H9 (cell line): ENCODE results near the gene MYOM1. TPM values are rescaled to one million over a fixed set of nuclear protein-coding genes. Genes with fewer than 3 reads are reported as not detected.

Experiments used
- DNase-seq: peaks from one replicate; pipeline ENCODE4 v3.0.0-alpha.2; 2017
- H2AFZ ChIP-seq: one replicate; pipeline ENCODE4 v1.6.1; 2013; ENCODE audit warnings: mild to moderate bottlenecking, low read length, control low read depth, moderate library complexity
- H2AK5ac ChIP-seq: 2 replicates; pipeline ENCODE4 v1.6.1; 2013; ENCODE audit warnings: low read length, control low read depth, mixed read lengths; ENCODE audit not compliant: insufficient read length
- H2BK120ac ChIP-seq: one replicate; pipeline ENCODE4 v1.6.1; 2013; ENCODE audit warnings: low read depth, mild to moderate bottlenecking, low read length, control low read depth, inconsistent platforms; ENCODE audit not compliant: poor library complexity, severe bottlenecking
- H2BK12ac ChIP-seq: 2 replicates; pipeline ENCODE4 v1.6.1; 2013; ENCODE audit warnings: low read length, control low read depth, mixed read lengths, low read depth; ENCODE audit not compliant: insufficient read length
- H2BK15ac ChIP-seq: 2 replicates; pipeline ENCODE4 v1.6.1; 2013; ENCODE audit warnings: low read depth, low read length, control low read depth
- H2BK20ac ChIP-seq: one replicate; pipeline ENCODE4 v1.6.1; 2013; ENCODE audit warnings: low read depth, mild to moderate bottlenecking, low read length, control low read depth, inconsistent platforms; ENCODE audit not compliant: poor library complexity, severe bottlenecking
- H2BK5ac ChIP-seq: 2 replicates; pipeline ENCODE4 v1.6.1; 2013; ENCODE audit warnings: low read length, control low read depth, mixed read lengths; ENCODE audit not compliant: insufficient read length
- H3K14ac ChIP-seq: 2 replicates; pipeline ENCODE4 v1.6.1; 2013; ENCODE audit warnings: low read length, control low read depth; ENCODE audit not compliant: insufficient read depth
- H3K18ac ChIP-seq: 2 replicates; pipeline ENCODE4 v1.6.1; 2013; ENCODE audit warnings: low read depth, mild to moderate bottlenecking, mixed read lengths, low read length, control low read depth; ENCODE audit not compliant: insufficient read length
- H3K23ac ChIP-seq: 2 replicates; pipeline ENCODE4 v1.6.1; 2013; ENCODE audit warnings: low read length, control low read depth, mixed read lengths, low read depth; ENCODE audit not compliant: insufficient read length
- H3K23me2 ChIP-seq: 2 replicates; pipeline ENCODE4 v1.6.1; 2013; ENCODE audit warnings: low read depth, mild to moderate bottlenecking, mixed read lengths, low read length, control low read depth; ENCODE audit not compliant: insufficient read length, poor library complexity, severe bottlenecking
- H3K27ac ChIP-seq: 2 replicates; pipeline ENCODE4 v1.5.1; 2013; ENCODE audit warnings: low read length, control low read depth, mixed read lengths, low read depth; ENCODE audit not compliant: insufficient read length
- H3K27me3 ChIP-seq: 2 replicates; pipeline ENCODE4 v1.6.1; 2013; ENCODE audit warnings: low read length, control low read depth, inconsistent platforms; ENCODE audit not compliant: insufficient read depth
- H3K4ac ChIP-seq: 2 replicates; pipeline ENCODE4 v1.6.1; 2013; ENCODE audit warnings: low read depth, mild to moderate bottlenecking, control low read depth, inconsistent platforms, low read length, moderate library complexity
- H3K4me1 ChIP-seq: 2 replicates; pipeline ENCODE4 v1.6.1; 2013; ENCODE audit warnings: low read length, control low read depth, inconsistent platforms; ENCODE audit not compliant: insufficient read depth
- H3K4me2 ChIP-seq: 2 replicates; pipeline ENCODE4 v1.6.1; 2013; ENCODE audit warnings: low read length, control low read depth, mixed read lengths; ENCODE audit not compliant: insufficient read length, insufficient read depth
- H3K56ac ChIP-seq: 2 replicates; pipeline ENCODE4 v1.6.1; 2013; ENCODE audit warnings: low read depth, mild to moderate bottlenecking, mixed read lengths, low read length, control low read depth; ENCODE audit not compliant: insufficient read length
- H3K79me1 ChIP-seq: 2 replicates; pipeline ENCODE4 v1.6.1; 2013; ENCODE audit warnings: low read depth, mild to moderate bottlenecking, moderate library complexity, low read length, control low read depth, inconsistent platforms; ENCODE audit not compliant: insufficient read depth, poor library complexity, severe bottlenecking
- H3K79me2 ChIP-seq: 2 replicates; pipeline ENCODE4 v1.6.1; 2013; ENCODE audit warnings: low read length, control low read depth, inconsistent platforms; ENCODE audit not compliant: insufficient read depth
- H3K9ac ChIP-seq: 2 replicates; pipeline ENCODE4 v1.6.1; 2013; ENCODE audit warnings: low read length, control low read depth, mixed read lengths; ENCODE audit not compliant: insufficient read length; ENCODE audit errors: extremely low read depth
- H3K9me3 ChIP-seq: one replicate; pipeline ENCODE4 v1.6.1; 2013; ENCODE audit warnings: low read depth, low read length, inconsistent platforms; ENCODE audit not compliant: control insufficient read depth
- H3T11ph ChIP-seq: one replicate; pipeline ENCODE4 v1.6.1; 2013; ENCODE audit warnings: mild to moderate bottlenecking, low read length, control low read depth, inconsistent platforms
- H4K20me1 ChIP-seq: one replicate; pipeline ENCODE4 v1.6.1; 2013; ENCODE audit not compliant: control insufficient read depth, insufficient read length, insufficient read depth
- H4K5ac ChIP-seq: 2 replicates; pipeline ENCODE4 v1.6.1; 2013; ENCODE audit warnings: low read depth, mild to moderate bottlenecking, mixed read lengths, low read length, control low read depth; ENCODE audit not compliant: insufficient read length
- H4K8ac ChIP-seq: replicated peaks from 2 replicates; pipeline ENCODE4 v1.6.1; 2013; ENCODE audit warnings: low read length, control low read depth, mixed read lengths, low read depth; ENCODE audit not compliant: insufficient read length
- H4K91ac ChIP-seq: 2 replicates; pipeline ENCODE4 v1.6.1; 2013; ENCODE audit warnings: low read depth, mild to moderate bottlenecking, moderate library complexity, mixed read lengths, low read length, control low read depth; ENCODE audit not compliant: insufficient read length
- H3K27ac Mint-ChIP-seq, 3 experiments: 2 replicates in 2 of 3; 3 replicates in 1 of 3; pipeline ENCODE4 v1.8.0; 2020 to 2021; ENCODE audit warnings: mixed read lengths in 3 of 3, mild to moderate bottlenecking in 1 of 3, moderate library complexity in 1 of 3
- H3K27me3 Mint-ChIP-seq: 2 replicates; pipeline ENCODE4 v1.8.0; 2021; ENCODE audit warnings: low read depth, mild to moderate bottlenecking, moderate library complexity, mixed read lengths
- H3K36me3 Mint-ChIP-seq, 3 experiments: 2 replicates in 2 of 3; 3 replicates in 1 of 3; pipeline ENCODE4 v1.8.0; 2020 to 2021; ENCODE audit warnings: low read depth in 3 of 3, mixed read lengths in 3 of 3; ENCODE audit not compliant: insufficient read depth in 1 of 3
- H3K4me1 Mint-ChIP-seq, 2 experiments: 2 replicates each; pipeline ENCODE4 v1.8.0; 2020; ENCODE audit warnings: mixed read lengths in 2 of 2
- H3K4me3 Mint-ChIP-seq, 2 experiments: 2 replicates in 1 of 2; 3 replicates in 1 of 2; pipeline ENCODE4 v1.8.0; 2020 to 2021; ENCODE audit warnings: mild to moderate bottlenecking in 2 of 2, mixed read lengths in 2 of 2, moderate library complexity in 1 of 2
- H3K9me3 Mint-ChIP-seq, 2 experiments: 2 replicates in 1 of 2; 3 replicates in 1 of 2; pipeline ENCODE4 v1.8.0; 2020; ENCODE audit warnings: mild to moderate bottlenecking in 2 of 2, mixed read lengths in 2 of 2, moderate library complexity in 1 of 2
- CTCF ChIP-seq: fragments of 200-600 bp; sonication (generic); conservative IDR thresholded peaks from 3 replicates; pipeline ENCODE4 v1.8.0; 2021; ENCODE audit warnings: antibody characterized with exemption, mild to moderate bottlenecking
- WGBS: extraction: QIAGEN DNeasy Blood & Tissue Kit; methylation state at CpG from one replicate; pipeline ENCODE4 v1.1.7; 2013; ENCODE audit warnings: missing lambda C conversion rate, low lambda C conversion rate, mixed read lengths; ENCODE audit not compliant: insufficient read length; ENCODE audit errors: extremely low coverage; 5-methylcytosine and 5-hydroxymethylcytosine counted together
- total RNA-seq: library from RNA; stranded (reverse); gene quantifications from 2 replicates; pipeline ENCODE4 v1.2.1, GENCODE V29; 2021

Gene MYOM1
- total RNA-seq, 1 experiment from 2014 or later = 0.17 TPM

- no peak overlapping the region for H2BK15ac ChIP-seq
- no CpG with 5 or more reads among the region's 29 CpGs for WGBS
- no peaks in the 10 kb centered on the region for H3K4me1 ChIP-seq
- peaks cover 18% of the 10 kb centered on the region in 2 experiments for H3K9me3 Mint-ChIP-seq
- H3T11ph ChIP-seq = no peak overlapping the region
- TF ChIP-seq CTCF = peak; percentile 96
- H2BK5ac ChIP-seq = no peak overlapping the region
- H4K5ac ChIP-seq = no peak overlapping the region
- H3K27ac ChIP-seq = no peak overlapping the region
- no peaks in the 10 kb centered on the region for H3K79me1 ChIP-seq
- H3K4me2 ChIP-seq = peak overlapping the region; percentile 60
- H3K9me3 ChIP-seq = no peaks in the 10 kb centered on the region
- no peak overlapping the region for H3K14ac ChIP-seq
- H4K8ac ChIP-seq = no peak overlapping the region
- no peak overlapping the region for H3K9ac ChIP-seq
- no peak overlapping the region for H2AK5ac ChIP-seq
- no peak overlapping the region for H2BK20ac ChIP-seq
- DNase-seq = peak; percentile 92
- H3K4me1 Mint-ChIP-seq = peaks cover 26% of the 10 kb centered on the region in 2 experiments
- H4K91ac ChIP-seq = no peak overlapping the region
- no peak overlapping the region for H3K4ac ChIP-seq
- no peak overlapping the region for H2BK120ac ChIP-seq
- H3K36me3 Mint-ChIP-seq = peaks cover 17 to 27% (median 26%) of the 10 kb centered on the region in 3 experiments; a peak in 6 of 7 replicates
- no peak overlapping the region for H3K23ac ChIP-seq
- H3K27ac Mint-ChIP-seq = peak overlapping the region in 2 of 3 experiments; percentile 6 to 27; a peak in 3 of 7 replicates
- no peak overlapping the region for H3K18ac ChIP-seq
- peaks cover 10% of the 10 kb centered on the region for H3K23me2 ChIP-seq
- H3K27me3 ChIP-seq = no peaks in the 10 kb centered on the region
- H3K79me2 ChIP-seq = peaks cover 20% of the 10 kb centered on the region; the same call in 1 of the 2 replicates
- H3K27me3 Mint-ChIP-seq = no peaks in the 10 kb centered on the region
- no peaks in the 10 kb centered on the region for H4K20me1 ChIP-seq
- H2AFZ ChIP-seq = peak overlapping the region; percentile 43
- H3K4me3 Mint-ChIP-seq = peak overlapping the region; percentile 84 to 91
- H3K56ac ChIP-seq = no peak overlapping the region
- H2BK12ac ChIP-seq = no peak overlapping the region
These were observed 26.3 kb upstream of the MYOM1 start for GRCh38 chr18:3245853-3246634.
